GM18858 (cell line): ENCODE results near the gene CCDC183.
A peak's percentile ranks its signal among the peaks of the same experiment; 100 is the strongest.
"Not testable (repeated sequence)": the region's sequence is repeated elsewhere in the genome, so short reads cannot be mapped to it uniquely, and the experiment has no call there.

ENCODE experiments used
- ATAC-seq: cut with Tn5 transposase; IDR thresholded peaks from one replicate; pipeline ENCODE4 v1.9.1; 2021; ENCODE audit not compliant: unreplicated experiment

The CCDC183 gene

DNA sequence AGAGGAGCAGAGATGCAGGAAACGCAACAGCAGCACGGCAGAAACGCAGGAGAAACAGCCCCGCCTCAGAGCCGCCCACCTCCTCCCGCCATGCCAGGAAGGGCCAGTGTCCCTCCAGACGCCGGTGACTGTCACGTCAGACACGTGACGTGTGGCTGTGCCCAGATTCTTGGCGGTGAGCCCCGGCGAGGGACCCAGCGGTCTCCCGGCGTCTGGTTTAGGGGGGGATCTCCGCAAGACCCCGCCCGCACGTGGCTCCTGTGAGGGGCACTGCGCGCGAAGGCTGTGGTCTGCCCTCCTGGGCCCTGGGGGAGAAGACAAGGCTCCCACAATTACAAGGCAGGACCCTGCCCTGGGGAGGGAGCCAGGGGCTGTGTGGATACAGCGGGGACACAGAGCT, 35.7 kb upstream of the CCDC183 start:
- ATAC-seq, result no peak

DNA sequence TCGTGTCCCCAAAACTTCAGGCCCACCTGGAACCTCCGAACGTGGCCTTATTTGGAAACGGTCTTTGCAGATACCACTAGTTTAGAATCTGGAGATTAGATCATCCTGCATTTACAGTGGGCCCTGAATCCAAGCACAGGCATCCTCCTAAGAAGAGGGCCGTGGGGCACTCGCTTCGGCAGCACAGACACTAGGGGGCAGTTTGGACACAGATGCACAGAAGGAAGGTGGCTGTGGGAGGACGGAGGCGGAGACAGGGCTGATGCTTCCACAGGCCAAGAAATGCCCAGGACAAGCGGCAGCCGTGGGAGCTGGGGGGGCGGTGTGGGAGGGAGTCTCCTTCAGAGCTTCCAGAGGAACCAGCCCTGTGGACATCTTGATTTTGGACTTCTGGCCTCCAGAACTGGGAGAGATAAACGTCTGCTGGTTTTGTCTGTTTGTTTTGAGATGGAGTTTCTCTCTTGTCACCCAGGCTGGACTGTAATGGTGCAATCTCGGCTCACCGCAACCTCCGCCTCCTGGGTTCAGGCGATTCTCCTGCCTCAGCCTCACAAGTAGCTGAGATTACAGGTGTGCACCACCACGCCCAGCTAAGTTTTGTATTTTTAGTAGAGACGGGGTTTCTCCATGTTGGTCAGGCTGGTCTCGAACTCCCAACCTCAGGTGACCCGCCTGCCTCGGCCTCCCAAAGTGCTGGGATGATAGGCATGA, 35.1 kb upstream of the CCDC183 start:
- ATAC-seq, result not testable (repeated sequence)

DNA sequence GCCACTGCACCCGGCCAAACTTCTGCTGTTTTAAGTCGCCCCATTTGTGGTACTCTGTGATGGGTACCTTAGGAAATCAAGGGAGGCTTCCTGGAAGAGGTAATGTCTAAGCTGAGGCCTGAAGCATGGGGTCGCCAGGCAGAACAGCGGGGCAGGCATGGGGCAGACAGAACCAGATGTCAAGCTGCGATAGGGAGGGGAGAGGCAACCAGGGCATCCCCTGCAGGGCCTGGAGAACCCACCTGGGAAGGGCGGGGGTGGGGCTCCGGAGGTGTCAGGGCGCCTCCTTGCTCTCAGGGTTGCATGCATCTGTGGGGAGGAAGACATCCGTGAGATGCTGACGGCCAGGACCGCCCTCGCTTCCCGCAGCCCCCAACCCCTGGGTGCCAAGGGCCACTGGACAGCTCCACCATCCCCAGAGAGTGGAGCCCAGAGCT, 34.6 kb upstream of the CCDC183 start:
- no peak for ATAC-seq

DNA sequence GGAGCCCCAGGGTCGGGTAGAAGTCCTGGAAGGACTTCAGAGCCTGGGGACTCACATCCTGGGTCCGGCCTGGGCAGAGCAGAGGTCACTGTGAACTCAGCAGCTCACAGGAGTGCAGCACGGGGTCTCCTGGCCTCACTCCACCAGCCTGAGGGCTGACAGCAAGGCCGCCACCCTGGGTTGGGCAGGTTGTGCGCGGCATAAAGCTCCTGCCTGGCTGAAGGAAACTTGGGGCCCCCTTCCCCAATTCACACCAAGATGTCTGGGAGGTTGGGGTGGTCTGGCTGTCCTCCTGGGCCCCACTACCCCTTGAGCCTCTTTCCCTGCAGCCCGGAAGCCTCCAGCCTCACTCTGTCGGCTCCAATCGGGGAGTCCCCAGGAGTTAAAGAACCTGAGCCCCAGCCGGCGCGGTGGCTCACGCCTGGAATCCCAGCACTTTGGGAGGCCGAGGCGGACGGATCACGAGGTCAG, 33.9 kb upstream of the CCDC183 start:
- ATAC-seq, result no peak

DNA sequence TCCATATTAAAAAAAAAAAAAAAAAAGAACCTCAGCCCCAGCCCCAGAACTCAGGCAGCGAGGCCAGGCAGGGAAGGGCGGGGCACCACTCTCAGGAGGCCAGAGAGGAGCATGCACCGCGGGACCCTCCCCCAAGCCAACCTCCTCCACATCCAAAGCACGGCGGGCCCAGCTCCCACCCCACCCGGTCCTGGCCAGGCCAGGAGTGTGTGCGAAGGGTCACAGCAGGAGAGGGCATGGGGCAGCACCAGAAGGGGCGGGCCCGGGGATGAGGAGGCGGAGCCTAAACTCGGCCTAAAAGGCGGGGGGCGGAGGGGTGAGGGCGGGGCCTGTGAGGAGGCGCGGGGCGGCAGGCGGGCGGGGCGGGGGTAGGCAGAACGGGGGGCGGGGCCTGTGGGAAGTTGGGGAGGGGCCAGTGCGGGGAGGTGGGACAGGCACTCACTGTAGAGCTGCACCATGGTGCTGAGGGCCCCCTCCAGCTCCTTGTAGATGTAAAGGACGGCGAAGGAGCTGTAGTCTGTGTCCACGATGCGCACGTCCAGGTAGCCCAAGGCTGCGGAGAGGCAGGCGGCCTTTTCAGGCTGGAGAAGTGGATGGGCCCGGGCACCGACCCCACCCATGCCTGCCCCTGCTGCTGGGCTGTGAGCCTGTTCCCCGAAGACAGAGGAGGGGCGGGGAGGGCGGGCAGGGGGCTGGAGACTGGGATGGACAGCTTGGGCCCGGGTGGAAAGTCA, 33.1 kb upstream of the CCDC183 start:
- no peak for ATAC-seq

DNA sequence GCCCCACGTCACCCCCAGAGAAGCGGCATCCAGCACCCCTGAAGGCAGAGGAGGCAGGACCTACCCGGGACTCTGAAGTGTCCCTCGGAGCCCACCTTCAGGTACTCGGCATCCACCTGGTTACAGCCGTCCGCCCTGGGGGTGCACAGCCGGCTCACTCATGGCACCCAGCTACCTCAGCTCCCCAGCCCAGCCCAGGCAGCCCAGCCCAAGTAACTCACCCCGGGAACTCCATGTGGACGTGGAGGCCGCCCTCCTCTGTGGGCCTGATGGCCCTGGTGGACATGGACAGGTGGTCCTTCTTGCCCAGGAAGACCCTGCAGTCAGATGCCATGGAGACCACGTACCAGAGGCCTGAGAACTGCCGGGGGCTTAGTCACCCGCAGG, 32.5 kb upstream of the CCDC183 start:
- ATAC-seq, result no peak

DNA sequence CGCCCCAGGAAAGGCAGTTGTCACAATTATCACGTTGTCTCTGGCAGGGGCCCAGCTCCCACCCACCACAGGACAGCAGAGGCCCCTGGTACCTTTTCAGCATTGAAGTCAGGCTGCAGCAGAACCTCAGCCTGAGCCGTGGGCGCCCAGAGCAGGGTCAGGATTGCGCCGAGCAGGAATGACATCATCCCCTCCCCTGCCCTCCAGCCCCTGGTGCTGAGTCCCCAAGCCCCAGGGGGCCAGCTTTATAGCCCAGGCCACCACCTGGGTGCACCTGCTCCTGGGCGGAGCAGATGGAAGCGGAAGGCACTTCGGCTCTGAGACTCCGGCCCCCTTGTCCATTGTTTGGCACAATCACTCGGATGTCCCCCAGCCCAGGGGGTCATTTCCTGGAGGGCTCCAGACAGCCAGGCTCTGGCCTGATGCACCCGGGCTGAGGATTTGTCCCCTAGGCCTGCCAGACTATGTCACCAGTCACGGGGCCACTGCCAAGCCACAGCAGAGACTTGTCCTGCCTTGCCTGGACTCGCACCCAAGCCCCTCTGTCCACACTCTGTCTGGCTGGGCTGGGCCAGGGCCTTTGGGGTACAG, 31.7 kb upstream of the CCDC183 start, which contains the start of gene LCN15:
Gene LCN15, minus strand, starts transcription at position 218 of the 591 bp plus-strand sequence. Its CDS starts 30 bp downstream, at position 188.
- ATAC-seq, result no peak

DNA sequence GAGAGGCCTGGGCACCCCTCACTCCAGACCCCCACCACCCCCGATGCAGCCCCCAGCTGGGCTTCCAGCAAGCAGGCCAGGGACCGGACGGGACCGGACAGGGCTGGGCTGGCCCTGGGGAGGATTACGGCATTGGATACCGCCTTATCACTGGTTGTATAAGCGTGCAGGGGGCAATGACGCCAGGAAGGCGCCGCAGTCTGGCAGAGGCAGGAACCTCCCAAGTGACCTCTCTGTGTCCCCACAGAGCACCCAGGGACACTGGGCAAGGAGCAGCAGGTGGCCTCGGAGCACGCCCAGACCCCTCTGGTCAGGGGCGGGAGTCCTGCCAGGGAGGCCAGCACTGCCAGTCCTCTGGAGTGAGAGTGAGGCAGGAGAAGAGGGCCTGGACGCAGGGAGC, 31.1 kb upstream of the CCDC183 start:
- ATAC-seq, result no peak

DNA sequence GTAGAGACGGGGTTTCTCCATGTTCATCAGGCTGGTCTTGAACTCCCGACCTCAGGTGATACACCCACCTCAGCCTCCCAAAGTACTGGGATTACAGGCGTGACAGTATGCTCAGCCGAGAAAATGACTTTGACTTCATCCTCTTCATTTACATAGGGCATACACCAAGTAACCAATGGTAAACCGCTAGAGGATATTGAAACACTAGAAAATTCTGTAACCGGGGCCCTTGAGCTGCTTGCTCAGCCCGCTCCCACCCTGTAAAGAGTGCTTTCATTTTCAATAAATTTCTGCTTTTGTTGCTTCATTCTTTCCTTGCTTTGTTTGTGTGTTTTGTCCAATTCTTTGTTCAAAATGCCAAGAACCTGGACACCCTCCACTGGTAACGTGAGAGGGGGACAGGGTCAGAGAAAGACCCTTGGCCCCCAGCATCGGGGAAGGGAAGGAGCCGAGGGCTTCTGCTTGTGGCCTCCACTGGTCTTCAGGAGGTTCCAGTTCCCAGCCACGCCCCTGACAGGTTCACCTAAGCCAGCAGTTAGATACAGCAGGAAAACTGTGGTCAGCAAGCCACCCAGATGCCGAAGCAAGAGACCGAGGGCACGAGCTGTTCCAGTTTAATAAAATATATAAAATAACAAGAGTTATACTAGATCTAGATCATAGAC, 30.3 kb upstream of the CCDC183 start:
- peak; percentile 43 for ATAC-seq

DNA sequence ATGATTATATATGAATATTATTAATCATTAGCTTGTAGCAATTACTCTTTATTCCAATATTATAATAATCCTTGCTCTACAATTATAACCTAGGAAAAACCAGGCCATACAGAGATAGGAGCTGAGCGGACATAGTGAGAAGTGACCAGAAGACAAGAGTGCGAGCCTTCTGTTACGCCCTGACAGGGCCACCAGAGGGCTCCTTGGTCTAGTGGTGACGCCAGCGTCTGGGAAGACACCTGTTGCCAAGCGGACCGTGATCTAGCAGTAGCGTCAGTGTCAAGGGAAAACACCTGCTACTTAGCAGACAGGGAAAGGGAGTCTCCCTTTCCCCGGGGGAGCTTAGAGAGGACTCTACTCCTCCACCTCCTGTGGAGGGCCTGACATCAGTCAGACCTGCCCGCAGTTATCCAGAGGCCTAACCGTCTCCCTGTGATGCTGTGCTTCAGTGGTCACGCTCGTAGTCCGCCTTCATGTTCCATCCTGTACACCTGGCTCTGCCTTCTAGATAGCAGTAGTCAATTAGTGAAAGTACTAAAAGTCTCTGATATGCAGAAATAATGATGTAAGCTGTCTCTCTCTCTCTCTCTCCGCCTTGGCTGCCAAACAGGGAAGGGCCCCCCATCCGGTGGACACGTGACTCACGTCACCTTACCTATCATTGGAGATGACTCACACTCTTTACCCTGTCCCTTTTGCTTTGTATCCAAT, 29.6 kb upstream of the CCDC183 start:
- ATAC-seq, result not testable (repeated sequence)

DNA sequence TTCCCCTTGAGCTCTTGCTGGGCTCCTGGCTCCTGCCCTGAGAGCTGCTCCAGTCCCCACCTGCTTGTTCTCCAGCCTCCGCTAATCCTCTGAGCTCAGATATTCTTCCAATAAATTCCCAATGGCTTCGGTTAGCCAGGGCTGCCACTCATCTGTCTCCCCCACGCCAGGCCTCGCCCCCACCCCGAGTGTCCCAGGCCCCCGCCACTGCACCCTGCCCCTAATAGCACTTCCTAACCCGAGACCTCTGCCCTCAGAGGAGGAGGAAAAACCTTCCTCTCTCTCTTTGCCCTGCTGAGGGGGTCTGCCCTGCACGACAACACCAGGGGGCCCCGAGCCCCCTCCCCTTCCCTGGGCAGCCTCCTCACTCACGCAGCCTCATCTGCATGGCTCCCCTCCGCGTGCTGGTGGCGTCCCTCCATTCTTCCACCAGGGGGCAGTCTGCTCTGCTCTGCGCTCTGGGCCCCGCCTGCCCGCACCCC, 26.4 kb upstream of the CCDC183 start:
- ATAC-seq, result no peak

DNA sequence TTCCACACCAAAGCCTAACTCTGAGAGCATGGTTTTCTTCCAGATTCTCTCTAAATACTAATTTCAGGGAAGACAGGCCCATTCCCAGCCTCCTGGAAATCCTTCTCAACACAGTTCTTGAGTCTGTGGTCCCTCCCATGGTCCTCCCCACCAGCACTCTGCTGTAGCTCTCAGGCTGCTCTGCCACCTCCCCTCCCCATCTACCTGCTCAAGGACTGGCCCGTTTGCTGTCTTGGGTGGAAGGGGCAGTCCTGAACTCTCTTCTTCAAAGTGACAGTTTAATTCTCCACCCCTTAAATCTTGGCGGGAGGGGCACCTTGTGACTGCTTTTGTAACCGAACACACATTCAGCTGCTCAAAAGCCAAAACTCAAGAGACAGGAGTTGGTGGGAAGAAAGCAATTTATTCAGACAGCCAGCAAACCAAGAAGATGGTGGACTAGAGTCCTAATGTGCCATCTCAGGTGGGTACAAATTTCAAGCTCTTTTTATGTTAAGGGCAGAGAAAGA, 24.2 kb upstream of the CCDC183 start:
- ATAC-seq, result no peak

DNA sequence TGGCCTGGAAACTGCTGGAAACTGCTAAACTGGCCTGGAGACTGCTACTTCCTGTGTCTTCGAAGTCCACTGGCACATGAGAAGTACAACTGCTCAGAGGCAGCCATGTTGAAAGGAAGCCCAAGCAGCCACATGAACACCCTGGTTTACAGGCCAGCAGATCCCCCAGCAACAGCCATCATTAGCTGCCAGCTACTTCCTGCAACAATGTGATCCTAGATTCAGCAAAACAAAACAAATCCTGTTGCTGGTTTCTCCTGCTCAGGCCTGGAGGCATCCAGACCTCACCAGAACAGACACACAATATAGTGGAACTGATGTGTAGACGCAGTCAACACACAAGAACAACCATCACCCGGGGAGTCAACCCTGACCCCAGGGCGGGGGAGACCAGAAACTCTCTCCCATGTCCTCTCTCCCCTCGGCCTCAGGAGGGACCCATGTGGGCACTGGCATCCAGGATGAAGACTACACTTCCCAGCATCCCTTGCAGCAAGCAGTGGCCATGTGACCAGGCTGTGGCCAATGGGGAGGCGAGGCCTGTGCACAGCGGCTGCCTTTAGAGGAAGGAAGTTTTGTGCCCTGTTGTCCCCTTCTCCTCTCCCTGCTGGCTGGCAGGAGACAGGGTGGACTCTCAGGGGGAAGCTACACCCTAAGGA, 22.6 kb upstream of the CCDC183 start:
- no peak for ATAC-seq

DNA sequence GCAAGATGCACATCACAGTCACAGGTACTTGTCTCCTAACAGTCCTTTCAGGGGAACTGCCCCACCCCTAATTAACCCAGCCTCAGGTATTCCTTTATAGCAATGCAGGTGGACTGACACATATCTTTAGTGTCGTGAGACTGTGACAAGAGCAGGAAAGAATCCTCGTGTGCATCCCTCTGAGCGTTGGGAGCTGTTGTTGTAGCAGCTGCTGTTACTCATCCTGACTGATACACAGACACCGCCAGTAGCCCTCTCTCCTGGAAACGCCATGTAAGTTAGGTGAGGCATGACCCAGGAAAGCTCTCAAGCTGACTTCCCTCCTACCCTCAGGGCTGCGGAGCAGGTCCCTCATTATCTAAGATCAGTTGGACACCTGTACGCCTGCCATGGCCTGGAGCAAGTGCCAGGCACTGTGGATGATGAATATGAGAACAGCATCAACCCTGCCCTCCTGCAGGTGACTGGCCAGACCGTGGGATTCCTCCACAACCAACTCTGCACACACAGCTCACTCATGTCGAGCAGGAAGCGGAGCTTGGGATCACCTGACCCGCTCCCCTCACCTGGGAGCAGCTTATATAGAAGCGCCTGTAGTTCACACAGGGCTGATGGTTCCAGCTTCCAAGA, 21.6 kb upstream of the CCDC183 start:
- no peak for ATAC-seq

DNA sequence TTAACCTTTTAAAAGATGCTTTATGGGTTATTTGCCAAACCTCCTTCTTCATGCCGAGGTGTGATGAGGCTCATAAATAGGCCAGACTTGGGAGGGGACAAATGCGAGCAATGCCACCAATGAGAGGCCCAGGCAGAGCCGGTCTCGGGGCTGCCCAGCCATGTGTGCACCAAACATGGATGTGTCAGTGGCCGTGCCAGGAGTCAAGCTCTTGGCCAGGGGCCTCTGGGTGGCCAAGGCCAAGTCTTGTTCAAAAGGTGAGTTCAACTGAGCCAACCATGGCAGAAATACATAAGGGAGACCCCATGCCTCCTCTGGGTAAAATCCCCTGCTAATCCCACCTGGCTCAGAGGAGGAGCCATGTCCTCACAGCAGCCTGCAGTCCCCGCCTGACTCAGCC, 20.9 kb upstream of the CCDC183 start:
- no peak for ATAC-seq

DNA sequence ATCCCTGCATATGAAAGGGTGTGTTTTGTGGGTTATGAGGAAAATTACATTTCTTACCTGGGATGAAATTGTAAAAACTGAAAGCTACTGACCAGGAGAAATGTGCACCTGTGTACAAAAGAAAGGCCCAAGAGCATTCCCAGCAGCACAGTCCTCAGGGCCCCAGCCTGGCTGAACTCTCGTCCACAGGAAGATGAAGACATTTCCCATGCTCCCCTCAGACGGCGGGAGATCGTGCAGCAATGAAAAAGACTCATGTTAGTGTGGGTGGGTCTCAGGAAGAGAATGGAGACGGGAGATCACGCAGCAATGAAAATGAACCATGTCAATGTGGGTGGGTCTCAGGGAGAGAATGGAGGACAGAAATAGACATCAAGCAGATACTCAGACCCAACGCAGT, 19.2 kb upstream of the CCDC183 start:
- no peak for ATAC-seq

DNA sequence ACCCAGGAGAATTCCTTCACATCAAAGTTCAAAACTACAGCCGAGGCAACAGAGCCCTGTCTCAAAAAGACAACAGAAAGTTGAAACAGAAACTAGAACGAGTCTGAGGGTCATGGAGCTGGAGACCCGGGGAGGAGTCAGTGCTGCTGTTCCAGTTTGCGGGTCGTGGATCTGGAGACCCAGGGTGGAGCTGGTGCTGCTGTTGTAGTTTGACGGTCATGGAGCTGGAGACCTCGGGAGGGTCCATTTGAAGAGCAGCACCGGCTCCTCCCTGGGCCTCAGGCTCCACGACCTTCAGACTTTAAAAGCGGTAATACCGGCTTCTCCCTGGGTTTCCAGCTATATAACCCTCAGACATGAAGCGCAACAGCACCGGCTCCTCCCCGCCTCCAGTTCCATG, 18.8 kb upstream of the CCDC183 start:
- no peak for ATAC-seq

DNA sequence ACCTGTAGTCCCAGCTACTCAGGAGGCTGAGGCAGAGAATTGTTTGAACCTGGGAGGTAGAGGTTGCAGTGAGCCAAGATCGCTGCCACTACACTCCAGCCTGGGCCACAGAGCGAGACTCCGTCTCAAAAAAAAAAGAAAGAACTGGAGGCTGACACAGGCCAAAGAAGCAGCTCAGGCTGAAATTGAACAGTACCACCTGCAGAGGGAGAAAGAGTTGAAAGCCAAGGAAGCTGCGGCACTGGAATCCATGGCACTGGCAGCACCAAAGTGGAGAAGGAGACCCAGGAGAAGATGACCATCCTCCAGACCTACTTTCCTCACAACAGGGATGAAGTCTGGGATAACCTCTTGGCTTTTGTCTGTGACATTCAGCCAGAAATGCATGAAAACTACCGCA, 16.3 kb upstream of the CCDC183 start:
- ATAC-seq, result no peak

DNA sequence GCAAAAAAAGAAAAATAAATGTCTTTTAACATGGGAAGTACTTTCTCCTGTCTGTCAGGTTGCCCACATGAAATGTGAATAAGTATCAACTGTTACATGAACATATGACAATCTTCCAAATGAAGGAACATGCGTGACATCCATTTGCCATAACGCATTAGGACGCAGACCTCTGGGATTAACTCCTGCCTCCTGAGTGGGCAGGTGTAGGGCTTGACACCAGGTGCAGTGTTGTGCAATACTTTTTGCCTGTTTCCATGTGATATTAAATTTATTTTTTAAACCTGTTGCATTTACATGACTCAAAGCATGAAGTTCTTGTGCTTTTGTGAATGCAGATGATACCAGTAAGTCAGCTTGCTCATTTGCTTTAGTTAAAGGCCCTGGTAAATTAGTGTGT, 13.7 kb upstream of the CCDC183 start:
- no peak for ATAC-seq
